GM23248 (cell line): ENCODE results near the gene SRF.

Experiments
- EZH2 ChIP-seq: fragments of 200-600 bp; sonication (generic); IDR thresholded peaks from 2 replicates; pipeline ENCODE4 v1.6.1; 2018; ENCODE audit warnings: antibody characterized with exemption, mild to moderate bottlenecking; ENCODE audit not compliant: insufficient read depth, poor library complexity, severe bottlenecking
- EZH2phosphoT487 ChIP-seq: fragments of 200-600 bp; sonication (generic); IDR thresholded peaks from 2 replicates; pipeline ENCODE4 v1.6.1; 2018; ENCODE audit warnings: antibody characterized with exemption, moderate library complexity, mild to moderate bottlenecking, low read depth; ENCODE audit not compliant: insufficient read depth

DNA sequence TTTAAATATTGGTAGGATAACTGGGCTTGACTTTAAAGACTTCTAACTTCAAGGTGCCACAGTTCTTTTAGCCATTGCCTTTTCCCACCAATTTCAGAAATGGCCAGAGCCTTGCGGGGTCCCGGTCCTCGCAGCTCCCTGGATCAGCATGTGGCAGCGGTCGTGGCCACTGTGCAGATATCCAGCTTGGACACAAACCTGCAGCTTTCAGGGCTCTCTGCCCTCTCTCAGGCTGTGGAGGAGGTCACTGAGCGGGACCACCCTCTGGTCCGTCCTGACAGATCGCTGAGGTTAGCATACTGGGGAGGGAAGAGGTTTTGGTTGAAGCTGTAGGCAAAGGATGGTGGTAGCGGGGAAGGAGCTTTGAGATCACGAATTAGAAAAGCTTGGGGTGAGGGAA lies 17.4 kb downstream of the SRF start:
- TF ChIP-seq EZH2phosphoT487 (no peak), EZH2 (no peak)
